Muscle of leg (tissue), 11 donors: Measurements from ENCODE around the gene RIT2. TPM values are rescaled to one million over a fixed set of nuclear protein-coding genes. Genes with fewer than 3 reads are reported as not detected.

Source experiments
- DNase-seq: peaks from one replicate; pipeline ENCODE4 v3.0.0; 2013
- H3K27ac ChIP-seq: one replicate; pipeline ENCODE4 v1.5.1; 2013; ENCODE audit warnings: mild to moderate bottlenecking, low read length, control low read depth
- H3K27me3 ChIP-seq: one replicate; pipeline ENCODE4 v1.6.1; 2013; ENCODE audit warnings: low read length; ENCODE audit not compliant: control insufficient read depth, insufficient read depth
- H3K36me3 ChIP-seq: one replicate; pipeline ENCODE4 v1.6.1; 2013; ENCODE audit warnings: low read length; ENCODE audit not compliant: control insufficient read depth, insufficient read depth
- H3K4me1 ChIP-seq: one replicate; pipeline ENCODE4 v1.6.1; 2013; ENCODE audit warnings: low read length; ENCODE audit not compliant: control insufficient read depth, insufficient read depth
- H3K4me3 ChIP-seq: one replicate; pipeline ENCODE4 v1.5.1; 2013; ENCODE audit warnings: low read length, control low read depth
- H3K9me3 ChIP-seq: replicated peaks from 2 replicates; pipeline ENCODE4 v1.6.1; 2013; ENCODE audit warnings: low read depth, low read length; ENCODE audit not compliant: control insufficient read depth
- WGBS: methylation state at CpG from one replicate; pipeline ENCODE4 v1.1.5; 2013; ENCODE audit warnings: missing lambda C conversion rate; ENCODE audit not compliant: insufficient coverage; 5-methylcytosine and 5-hydroxymethylcytosine counted together
- polyA plus RNA-seq, 8 donors: library from polyadenylated mRNA; unstranded; fragments of 120-200 nt; gene quantifications; one replicate each; pipeline versions ENCODE4 v1.2.1 to v1.2.3, GENCODE V29; 2013; ENCODE audit warnings: inconsistent platforms in 1 of 8, low replicate concordance in 1 of 8; ENCODE audit not compliant: insufficient read length in 8 of 8, insufficient read depth in 1 of 8
- total RNA-seq: library from RNA; stranded (reverse); fragments of 120-200 nt; gene quantifications from one replicate; pipeline ENCODE4 v1.2.4, GENCODE V29; 2013

The RIT2 gene
- total and polyA plus RNA-seq, 9 donors = not detected

- Histone ChIP-seq H3K4me3 (no peak overlapping the region), H3K27ac (no peak overlapping the region), H3K36me3 (no peaks in the 10 kb centered on the region), H3K9me3 (no peaks in the 10 kb centered on the region), H3K27me3 (no peaks in the 10 kb centered on the region), H3K4me1 (no peaks in the 10 kb centered on the region)
- 67% methylated on average over 1 of the region's 2 CpGs for WGBS
- DNase-seq = peak; percentile 23
Measured at GRCh38 chr18:42872838-42873237, 242.6 kb downstream of the RIT2 start.

- Histone ChIP-seq H3K4me1 (no peaks in the 10 kb centered on the region), H3K4me3 (no peak overlapping the region), H3K9me3 (no peaks in the 10 kb centered on the region), H3K27me3 (no peaks in the 10 kb centered on the region), H3K27ac (no peak overlapping the region), H3K36me3 (no peaks in the 10 kb centered on the region)
- no peak for DNase-seq
Measured at GRCh38 chr18:42864876-42865275, 250.6 kb downstream of the RIT2 start.

GRCh38 chr18:42861271-42861670 is 254.2 kb downstream of the RIT2 start:
- Histone ChIP-seq H3K9me3 (no peaks in the 10 kb centered on the region), H3K4me1 (no peaks in the 10 kb centered on the region), H3K27ac (no peak overlapping the region), H3K27me3 (no peaks in the 10 kb centered on the region), H3K36me3 (no peaks in the 10 kb centered on the region), H3K4me3 (no peak overlapping the region)
- no peak for DNase-seq

GRCh38 chr18:42860548-42860947 is 254.9 kb downstream of the RIT2 start:
- DNase-seq = no peak
- Histone ChIP-seq H3K4me3 (no peak overlapping the region), H3K9me3 (no peaks in the 10 kb centered on the region), H3K27me3 (no peaks in the 10 kb centered on the region), H3K27ac (no peak overlapping the region), H3K36me3 (no peaks in the 10 kb centered on the region), H3K4me1 (no peaks in the 10 kb centered on the region)
- no CpG with 5 or more reads among the region's 1 CpG for WGBS

- Histone ChIP-seq H3K36me3 (no peaks in the 10 kb centered on the region), H3K4me3 (no peak overlapping the region), H3K4me1 (no peaks in the 10 kb centered on the region), H3K27me3 (no peaks in the 10 kb centered on the region), H3K27ac (no peak overlapping the region), H3K9me3 (no peaks in the 10 kb centered on the region)
- no peak for DNase-seq
Measured at GRCh38 chr18:42860011-42860410, 255.5 kb downstream of the RIT2 start.

- no peak for DNase-seq
- no peak overlapping the region for H3K4me3 ChIP-seq
- no peaks in the 10 kb centered on the region for H3K27me3 ChIP-seq
- no peaks in the 10 kb centered on the region for H3K36me3 ChIP-seq
- WGBS = no CpG with 5 or more reads among the region's 2 CpGs
- H3K9me3 ChIP-seq = no peaks in the 10 kb centered on the region
- no peak overlapping the region for H3K27ac ChIP-seq
- no peaks in the 10 kb centered on the region for H3K4me1 ChIP-seq
Measured at GRCh38 chr18:42854558-42854957, 260.9 kb downstream of the RIT2 start.

- H3K4me3 ChIP-seq = no peak overlapping the region
- H3K27me3 ChIP-seq = no peaks in the 10 kb centered on the region
- no CpG with 5 or more reads among the region's 5 CpGs for WGBS
- H3K4me1 ChIP-seq = no peaks in the 10 kb centered on the region
- no peak overlapping the region for H3K27ac ChIP-seq
- no peaks in the 10 kb centered on the region for H3K9me3 ChIP-seq
- no peak for DNase-seq
- H3K36me3 ChIP-seq = no peaks in the 10 kb centered on the region
Measured at GRCh38 chr18:42850174-42851083, 265.1 kb downstream of the RIT2 start.

GRCh38 chr18:42839408-42839807 is 276.1 kb downstream of the RIT2 start:
- H3K4me3 ChIP-seq = no peak overlapping the region
- no peaks in the 10 kb centered on the region for H3K36me3 ChIP-seq
- no peaks in the 10 kb centered on the region for H3K27me3 ChIP-seq
- H3K9me3 ChIP-seq = no peaks in the 10 kb centered on the region
- no peak overlapping the region for H3K27ac ChIP-seq
- peak; percentile 2 for DNase-seq
- H3K4me1 ChIP-seq = no peaks in the 10 kb centered on the region
- no CpG with 5 or more reads among the region's 1 CpG for WGBS

- Histone ChIP-seq H3K4me1 (no peaks in the 10 kb centered on the region), H3K4me3 (no peak overlapping the region), H3K9me3 (no peaks in the 10 kb centered on the region), H3K27ac (no peak overlapping the region), H3K36me3 (no peaks in the 10 kb centered on the region), H3K27me3 (no peaks in the 10 kb centered on the region)
- no CpG with 5 or more reads among the region's 5 CpGs for WGBS
- peak; percentile 59 for DNase-seq
Measured at GRCh38 chr18:42838546-42839145, 276.8 kb downstream of the RIT2 start.

GRCh38 chr18:42830936-42831335 is 284.5 kb downstream of the RIT2 start:
- DNase-seq = no peak
- no peak overlapping the region for H3K27ac ChIP-seq
- H3K27me3 ChIP-seq = no peaks in the 10 kb centered on the region
- H3K4me3 ChIP-seq = no peak overlapping the region
- no peaks in the 10 kb centered on the region for H3K4me1 ChIP-seq
- no peaks in the 10 kb centered on the region for H3K36me3 ChIP-seq
- H3K9me3 ChIP-seq = no peaks in the 10 kb centered on the region
